ENCODE data around the gene NEDD4L.
"Not testable (repeated sequence)": the region's sequence is repeated elsewhere in the genome, so short reads cannot be mapped to it uniquely, and the experiment has no call there.

The NEDD4L gene

DNA sequence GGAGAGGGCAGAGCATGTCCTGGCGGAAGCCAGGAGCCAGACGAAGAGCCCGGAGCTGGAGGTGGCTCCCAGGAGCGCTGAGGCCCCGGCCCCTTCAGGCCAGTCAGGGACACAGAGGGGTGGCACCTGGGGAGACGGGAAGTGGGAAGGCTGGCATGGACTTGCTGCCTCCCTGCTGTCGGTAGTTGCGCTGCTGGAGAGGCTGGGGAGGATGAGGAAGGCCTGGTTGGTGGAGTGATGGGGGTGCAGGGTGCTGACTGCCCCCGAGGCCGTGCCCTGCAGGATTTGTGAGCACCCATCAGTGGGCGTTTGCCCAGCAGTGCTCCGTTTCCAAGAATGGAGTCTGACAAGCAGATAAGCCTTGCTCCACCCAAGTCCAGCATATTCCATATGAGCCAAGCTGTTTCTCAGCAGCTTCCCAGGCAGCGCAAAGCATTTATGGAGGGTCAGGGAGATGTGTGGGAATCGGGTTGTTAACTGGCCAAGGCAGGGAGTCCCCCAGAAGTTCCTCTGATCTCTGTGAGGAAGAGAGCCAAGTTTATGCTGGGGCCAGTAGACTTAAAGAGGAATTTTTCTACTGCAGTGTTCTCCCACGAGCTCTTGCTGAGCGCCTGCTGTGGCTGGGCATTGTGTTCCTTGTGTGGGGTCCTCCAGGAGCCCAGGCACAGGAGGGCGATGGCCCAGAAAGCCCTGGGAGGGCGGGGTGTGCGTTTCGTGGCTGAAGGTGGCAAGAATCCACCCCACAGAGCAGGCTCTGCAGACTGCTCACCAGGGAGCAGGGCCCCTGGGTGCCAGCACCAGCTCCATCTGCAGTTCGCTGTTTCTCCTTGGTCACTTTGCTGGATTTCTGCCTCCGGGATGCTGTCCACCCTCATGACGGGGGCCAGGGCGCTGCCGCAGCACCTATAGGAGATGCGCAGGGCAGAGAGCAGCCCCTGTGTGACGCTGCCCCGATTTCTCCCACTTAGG lies 334.7 kb downstream of the NEDD4L start:
- no peak for DNase-seq (ENCODE audit: low spot score)

DNA sequence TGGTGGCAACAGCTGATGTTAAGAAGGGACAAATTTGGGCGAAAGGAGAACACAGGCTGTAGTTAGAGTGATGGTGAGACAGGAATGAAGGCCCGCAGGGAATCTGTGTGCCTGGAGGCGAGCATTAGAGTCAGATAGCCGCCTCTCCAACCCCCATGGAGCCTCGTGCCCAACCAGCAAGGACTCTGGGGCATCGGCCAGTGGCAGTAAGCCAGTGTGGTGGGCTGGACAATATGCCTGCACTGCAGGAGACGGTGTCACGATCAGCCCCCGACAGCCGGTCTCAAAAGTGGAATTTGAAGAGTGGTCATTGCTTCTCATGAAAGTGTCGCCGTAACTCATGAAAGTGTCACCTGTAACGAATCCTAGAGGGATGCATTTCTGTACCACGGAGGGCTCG lies 335.4 kb downstream of the NEDD4L start:
- DNase-seq (ENCODE audit: low spot score) = no peak

DNA sequence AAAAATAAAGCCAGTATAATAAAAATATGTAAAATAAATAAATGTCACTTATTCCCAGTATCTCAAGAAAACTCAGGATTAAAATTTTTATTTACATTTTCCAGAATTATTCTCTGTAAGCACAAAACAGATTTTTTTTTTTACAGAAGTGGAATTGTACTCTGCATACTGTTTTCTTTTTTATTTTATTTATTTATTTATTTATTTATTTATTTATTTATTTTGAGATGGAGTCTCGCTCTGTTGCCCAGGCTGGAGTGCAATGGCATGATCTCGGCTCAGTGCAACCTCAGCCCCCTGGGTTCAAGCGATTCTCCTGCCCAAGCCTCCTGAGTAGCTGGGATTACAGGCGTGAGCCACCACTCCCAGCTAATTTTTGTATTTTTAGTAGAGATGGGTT lies 336.1 kb downstream of the NEDD4L start:
- DNase-seq (ENCODE audit: low spot score) = not testable (repeated sequence)

DNA sequence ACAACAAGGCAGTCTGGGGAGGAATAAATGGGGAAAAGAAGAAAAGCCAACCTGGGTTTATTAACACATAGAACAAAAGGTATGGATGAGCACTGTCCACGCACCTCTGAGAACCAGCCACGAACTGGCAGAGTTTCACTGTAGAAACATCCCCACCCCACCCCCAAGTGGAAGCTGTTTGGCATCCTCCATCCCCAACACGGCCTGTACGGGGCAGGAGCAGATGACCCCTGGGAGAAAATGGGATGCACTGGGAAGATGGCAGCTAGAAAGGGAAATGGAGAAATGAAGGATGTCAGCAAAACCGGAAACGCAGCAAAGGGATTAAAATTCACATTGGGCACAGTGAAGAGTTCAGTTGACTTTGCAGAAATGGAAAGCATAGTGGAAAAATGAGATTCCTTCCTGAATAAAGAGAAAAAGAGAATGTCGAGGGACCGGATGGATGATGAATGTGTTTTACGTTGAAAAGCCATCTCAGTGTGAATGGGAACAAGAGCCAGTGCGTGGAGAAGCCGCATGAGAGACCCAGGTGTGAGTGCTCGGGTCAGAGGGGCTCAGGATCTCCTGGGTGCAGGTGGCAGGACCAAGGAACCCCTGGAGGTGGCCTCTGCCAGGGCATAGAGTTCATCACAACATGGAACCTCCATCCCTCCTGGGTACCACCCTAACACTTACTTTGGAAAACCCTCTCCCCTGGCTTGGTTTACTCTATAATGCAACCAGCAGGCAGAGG lies 337.8 kb downstream of the NEDD4L start:
- no peak for DNase-seq (ENCODE audit: low spot score)

DNA sequence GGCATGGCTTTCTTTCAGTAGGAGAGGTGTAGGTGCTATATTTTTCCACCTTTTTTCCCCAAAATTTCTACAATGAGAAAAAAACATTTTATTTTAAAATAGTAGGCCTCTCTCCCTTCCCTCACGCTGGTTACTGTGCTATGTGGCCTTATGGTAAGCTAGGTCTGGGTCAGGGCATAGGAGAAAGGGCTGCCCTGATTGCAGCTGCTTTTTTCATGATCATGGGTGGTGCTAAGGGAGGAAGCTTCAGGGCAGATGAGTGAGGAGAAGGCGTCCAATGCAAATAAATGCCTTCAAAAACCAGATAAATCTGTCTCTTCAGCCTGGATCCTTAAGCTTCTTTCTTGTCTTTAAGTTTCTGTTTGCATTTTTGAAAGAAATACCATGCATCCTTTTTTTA lies 338.4 kb downstream of the NEDD4L start:
- no peak for DNase-seq (ENCODE audit: low spot score)

DNA sequence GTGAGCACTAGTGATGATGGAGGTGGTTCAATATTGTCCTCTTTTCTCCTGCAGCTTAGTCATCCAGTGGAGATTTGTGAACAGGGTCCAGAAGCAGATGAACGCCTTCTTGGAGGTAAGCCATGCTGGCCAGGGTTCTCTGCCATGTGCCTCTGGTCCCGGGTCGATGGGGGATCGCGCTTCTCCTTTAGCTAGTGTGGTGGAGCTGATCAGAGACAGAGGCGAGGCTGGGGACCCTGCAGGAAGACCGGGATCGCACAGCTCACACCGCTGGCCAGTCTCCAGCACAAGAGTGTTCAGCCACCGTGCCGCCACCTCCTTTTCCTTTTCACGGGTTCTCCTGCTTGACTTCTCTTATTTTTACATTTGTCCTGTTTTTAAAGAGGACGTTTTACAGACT lies 341.4 kb downstream of the NEDD4L start:
- DNase-seq (ENCODE audit: low spot score) = no peak

DNA sequence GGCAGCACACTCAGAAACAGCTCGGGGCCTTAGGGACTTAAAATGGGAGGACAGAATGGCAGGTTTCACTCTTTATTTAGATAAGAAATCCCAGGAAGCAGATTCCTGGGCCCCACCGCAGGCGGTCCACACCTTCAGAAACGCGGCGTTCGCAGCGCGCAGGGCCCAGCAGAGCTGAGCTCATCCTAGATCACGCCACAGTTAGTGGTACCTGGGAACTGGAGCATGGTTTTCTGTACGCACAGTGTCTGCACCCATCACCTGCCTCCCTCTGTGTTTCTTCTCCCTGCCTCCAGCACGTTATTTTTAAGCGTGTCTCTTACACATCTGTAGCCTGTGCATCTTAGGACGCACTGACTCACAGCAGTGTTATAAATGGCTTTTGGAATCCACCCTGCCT lies 342.8 kb downstream of the NEDD4L start:
- no peak for DNase-seq (ENCODE audit: low spot score)

DNA sequence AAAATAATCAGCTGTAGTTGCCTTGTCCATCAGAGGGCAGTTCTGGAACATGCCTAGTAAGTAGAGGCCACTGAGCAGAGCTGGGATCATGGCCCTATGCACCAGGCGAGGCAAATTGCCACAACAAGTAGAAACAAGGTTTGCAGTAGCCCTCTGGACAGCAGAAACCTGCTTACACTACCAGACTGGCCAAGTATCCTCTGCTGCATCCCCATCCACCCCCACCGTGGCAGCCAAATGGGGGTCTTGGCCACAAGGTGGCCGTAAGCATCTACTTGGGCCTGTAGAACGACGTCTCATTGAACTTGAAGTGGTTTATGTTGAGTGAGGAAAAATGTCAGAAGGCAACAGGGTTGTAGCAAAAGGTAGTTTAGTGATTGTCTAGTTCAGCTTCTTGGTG lies 343.7 kb downstream of the NEDD4L start:
- DNase-seq (ENCODE audit: low spot score) = no peak

DNA sequence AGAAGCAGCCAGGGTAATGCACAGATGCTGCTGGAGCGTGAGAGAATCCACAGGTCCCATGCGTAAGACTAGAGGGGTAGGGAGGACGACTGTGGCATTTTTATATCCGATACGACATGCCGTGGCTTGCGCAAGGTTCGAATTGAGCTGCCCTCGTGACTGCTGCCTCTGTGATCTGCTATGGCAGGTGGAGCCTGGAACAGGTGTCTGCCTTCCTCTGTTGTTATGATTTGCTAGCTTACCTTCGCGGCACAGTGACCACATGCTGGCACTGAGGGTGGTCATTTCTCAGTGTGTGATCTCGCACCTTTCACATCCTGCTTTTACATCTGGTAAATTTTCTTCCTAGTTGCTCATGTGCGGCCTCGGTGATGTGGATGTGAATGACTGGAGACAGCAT lies 344.7 kb downstream of the NEDD4L start:
- no peak for DNase-seq (ENCODE audit: low spot score)

DNA sequence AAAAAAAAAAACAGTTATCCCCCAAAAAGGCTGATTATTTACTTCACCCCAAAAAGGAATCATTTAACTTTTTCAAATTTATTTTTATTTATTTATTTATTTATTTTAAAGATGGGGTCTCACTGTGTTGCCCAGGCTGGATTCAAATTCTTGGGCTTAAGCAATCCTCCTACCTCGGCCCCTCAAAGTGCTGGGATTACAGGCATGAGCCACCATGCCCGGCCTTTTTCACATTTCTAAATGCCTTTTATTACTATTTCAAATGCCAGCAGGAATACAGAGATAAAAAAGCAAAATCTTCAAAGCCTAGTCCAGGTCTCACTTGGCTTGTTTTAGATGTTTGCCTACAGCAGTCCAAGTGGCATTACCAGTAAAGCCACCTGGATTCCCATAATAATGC lies 345.7 kb downstream of the NEDD4L start:
- no peak for DNase-seq (ENCODE audit: low spot score)

DNA sequence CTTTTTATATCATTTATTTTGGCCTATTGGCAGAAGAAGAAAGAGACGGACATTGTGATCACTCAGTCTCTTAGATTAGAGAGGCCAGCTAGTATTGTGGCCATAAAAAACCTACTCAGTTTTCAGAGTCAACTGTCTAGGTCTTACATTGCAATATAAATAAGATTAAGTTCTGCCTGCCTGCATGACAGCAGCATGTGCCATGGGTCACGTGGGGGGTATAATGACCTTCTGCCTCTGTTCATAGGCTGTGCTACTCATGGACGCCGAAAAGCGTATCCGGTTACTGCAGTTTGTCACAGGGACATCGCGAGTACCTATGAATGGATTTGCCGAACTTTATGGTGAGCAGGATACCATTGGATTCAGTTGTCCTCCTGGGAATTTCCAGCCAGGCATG lies 346.4 kb downstream of the NEDD4L start:
- no peak for DNase-seq (ENCODE audit: low spot score)

DNA sequence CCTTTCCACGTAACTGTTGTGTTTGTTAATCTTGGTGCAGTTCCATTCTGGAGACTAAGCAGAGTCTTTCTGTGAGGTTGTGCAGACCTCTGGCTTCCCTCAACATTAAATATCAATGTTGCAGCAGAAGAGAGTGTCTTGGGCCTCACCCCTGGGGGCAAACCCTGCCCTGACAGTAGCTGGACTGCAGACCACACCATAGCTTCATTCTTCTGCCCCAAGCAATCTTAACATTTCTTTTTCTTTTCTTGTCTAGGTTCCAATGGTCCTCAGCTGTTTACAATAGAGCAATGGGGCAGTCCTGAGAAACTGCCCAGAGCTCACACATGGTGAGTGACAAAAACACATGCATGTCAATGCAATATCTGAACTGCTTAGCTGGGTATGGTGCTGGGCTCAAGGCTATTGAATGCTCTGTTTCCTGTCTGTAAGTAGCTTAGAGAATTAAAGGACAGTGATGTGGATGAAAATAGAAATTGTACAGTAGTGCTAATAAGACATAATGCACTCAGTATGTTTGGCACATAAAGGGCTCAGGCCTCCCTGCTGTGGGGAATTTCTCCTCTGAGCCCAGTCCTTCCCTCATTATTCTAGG lies 347.3 kb downstream of the NEDD4L start:
- no peak for DNase-seq (ENCODE audit: low spot score)

DNA sequence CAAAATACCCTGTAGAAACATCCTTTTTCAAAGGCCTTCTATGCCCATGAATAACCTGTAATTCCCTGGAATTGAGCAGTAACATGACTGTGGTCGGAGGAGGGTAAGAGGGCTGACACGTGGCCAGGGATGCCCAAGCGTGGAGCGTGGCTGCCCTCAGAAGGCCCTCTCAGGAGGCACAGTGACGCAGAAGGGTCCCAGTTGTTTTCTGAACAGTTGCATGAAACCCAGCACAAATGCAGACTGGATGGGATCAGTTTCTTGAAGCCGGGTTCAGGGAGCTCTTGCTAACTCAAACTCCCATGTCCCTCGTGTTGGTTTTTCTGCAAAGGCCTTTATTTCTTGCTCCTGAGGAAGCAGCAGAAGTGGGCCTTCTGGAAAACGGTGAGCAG lies 347.9 kb downstream of the NEDD4L start:
- no peak for DNase-seq (ENCODE audit: low spot score)

DNA sequence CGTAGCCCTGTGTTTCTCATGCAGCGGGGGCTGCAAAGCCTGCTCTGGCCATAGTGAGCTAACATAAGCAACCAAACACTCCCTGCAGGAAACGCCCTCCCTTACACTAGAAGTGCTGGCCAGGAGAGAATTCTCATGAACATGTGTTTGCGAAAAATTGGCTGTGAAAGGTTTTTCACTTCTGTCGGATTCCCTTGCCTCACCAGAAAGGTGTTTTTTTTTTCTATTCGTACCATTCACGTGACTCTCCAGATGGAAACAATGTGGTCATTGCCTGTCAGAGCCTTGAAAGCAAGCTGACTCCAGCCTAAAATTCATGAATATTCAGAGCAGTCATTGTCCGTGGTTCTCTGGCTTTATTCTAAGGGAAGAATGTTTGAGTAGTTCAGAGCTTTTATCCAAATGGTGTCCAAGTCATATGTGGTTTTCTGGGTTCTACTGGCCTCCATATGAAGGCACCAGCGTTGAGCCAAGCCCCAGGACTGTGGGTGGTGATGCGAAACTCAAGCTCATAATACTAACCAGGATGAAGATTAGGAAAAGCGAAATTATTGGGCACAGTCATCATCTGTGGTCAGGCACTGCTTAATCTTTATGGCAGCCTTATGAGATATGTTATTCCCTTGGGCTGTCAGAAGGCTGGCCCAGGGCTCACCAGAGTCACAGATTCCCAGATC lies 348.4 kb downstream of the NEDD4L start:
- no peak for DNase-seq (ENCODE audit: low spot score)

DNA sequence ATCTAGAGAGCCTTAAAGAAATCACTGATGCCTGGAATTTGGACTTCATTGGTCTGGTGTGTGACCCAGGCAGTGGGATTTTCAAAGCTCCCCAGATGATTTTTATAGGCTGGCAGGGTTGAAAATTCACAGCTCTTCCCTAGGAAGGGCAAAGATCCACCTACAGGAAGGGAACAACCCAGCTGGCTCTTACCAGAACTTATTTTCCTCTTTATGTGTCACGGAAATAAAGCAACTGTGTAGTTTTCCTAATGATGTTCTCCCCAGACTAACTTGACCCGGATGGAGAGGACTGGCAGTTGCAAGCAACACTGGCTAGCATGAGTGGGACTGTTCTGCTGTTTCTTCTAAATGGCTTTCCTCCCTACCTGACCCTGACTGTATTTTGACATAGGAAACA lies 349.3 kb downstream of the NEDD4L start:
- DNase-seq (ENCODE audit: low spot score) = no peak

DNA sequence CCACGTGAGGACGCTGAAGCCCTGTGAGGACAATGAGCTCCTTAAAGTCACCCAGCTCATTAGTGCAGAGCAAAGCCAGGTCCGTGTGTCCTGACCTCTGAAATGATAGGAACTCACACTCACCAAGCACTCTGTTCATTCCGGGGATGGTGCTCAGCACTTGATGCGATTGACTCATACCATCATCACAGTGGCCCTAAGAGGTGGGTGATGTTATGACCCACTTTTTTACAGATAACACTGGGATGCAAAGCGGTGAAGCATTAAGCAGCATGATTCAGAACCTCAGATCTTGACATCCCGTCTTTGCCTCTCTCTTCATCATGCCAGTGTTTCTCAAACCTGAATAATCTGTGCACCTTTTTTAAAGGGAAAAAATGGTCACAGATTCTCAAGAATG lies 350.0 kb downstream of the NEDD4L start:
- no peak for DNase-seq (ENCODE audit: low spot score)

DNA sequence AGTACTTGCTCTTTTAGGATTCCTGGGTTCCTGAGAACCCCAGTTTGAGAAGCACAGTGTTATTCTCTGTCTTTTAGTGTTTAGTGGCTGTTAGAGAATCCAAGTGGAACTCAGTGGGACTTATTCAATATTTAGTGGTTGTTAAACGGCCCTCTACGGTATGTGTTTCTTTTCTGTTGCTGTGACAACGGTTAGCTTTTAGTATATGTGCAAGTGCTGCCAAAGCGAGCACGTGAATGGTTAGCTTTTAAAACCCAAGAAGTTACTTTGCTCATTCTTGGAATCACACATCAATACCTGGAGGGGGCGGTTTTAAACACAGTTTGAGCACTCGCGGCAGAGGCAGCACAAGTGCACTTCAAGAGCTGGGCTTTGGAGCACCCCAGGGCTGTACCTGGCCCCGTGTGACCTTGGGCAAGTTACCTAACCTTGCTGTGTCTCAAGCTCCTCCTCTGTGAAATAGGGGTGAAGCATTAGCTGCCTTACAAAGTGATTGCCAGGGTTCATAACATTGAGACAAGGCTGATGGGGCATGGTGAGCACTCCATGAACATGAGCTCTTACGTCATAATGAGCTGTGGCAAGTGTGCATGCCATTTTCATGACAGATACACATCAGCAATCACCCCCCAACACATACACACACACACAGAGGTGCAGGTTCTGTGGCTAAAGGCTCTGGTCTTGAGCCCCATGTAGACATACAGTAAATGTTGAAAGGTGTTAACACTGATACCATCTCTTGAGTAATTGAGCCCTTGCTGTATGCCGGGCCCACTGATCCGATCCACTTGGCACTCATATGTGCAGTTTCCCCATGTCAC lies 350.8 kb downstream of the NEDD4L start:
- no peak for DNase-seq (ENCODE audit: low spot score)

DNA sequence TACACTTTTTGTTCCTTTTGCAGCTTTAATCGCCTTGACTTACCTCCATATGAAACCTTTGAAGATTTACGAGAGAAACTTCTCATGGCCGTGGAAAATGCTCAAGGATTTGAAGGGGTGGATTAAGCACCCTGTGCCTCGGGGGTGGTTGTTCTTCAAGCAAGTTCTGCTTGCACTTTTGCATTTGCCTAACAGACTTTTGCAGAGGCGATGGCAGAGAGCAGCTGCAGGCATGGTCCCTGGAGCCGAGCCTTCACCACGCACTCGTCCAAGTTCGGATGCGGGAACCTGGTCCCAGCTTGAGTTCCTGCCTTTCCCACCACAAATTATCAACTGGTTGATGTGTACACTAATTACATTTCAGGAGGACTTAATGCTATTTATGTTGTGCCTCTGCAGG lies 352.1 kb downstream of the NEDD4L start:
- no peak for DNase-seq (ENCODE audit: low spot score)

DNA sequence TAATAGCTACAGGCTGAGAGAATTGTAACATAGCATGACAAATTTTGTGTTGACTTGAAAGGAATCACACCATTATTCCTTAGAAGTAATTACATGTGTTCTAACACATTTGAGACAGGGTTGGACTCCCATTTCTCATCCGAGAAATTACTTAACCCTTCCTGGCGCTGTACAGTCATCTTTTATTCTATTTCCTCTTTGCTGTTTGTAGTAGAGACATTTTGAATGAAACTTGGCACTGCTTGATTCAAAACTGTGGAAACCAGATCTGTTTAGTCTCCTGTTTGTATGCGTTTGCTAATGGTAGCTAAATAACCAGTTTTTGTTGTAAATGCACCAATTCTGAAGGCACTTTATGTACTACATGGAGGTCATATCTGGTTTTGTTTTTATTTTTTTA lies 352.9 kb downstream of the NEDD4L start:
- DNase-seq (ENCODE audit: low spot score) = no peak

DNA sequence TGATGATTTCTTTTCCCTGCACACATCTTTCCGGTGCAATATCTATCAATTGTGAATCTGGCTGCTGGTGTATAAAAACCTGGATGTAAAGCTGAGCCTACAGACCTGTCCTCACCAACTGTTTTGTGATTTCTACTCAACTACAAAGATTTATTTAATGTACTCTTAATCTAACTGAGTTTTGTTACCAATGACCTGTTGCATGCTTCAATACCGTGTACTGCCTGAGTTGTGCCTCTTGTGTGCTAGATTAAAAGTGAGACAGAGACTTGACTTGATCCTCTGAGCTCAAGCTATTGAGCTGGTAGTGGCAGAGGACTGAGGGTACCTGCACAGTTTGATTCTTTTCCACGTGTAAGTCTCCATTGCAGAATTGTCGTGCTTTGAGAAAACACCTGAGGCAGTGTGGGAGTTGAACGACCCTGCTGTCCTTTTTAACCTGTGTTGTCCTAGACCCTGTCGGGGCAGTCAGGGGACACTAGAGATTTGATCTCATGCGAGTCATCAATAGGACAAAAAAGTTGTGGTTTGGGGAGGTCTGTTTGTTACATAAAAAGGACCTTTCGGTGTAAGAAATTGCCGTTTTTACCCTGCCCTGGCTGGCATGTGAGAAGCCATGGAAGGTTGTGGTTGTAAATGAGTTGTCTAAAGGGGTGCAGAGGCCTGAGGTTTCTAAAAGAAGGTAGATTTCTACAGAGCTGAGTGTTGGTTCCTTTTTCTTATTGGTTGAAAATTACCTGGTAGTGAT lies 353.5 kb downstream of the NEDD4L start:
- no peak for DNase-seq (ENCODE audit: low spot score)

Data from hematopoietic multipotent progenitor cell treated with erythropoietin and hydrocortisone succinate and interleukin-3 and kit ligand, for 17 days (in vitro differentiated cells).